ENCODE results near the gene ZFP37. TPM values are rescaled to one million over a fixed set of nuclear protein-coding genes. Genes with fewer than 3 reads are reported as not detected.
"Not testable (repeated sequence)": the region's sequence is repeated elsewhere in the genome, so short reads cannot be mapped to it uniquely, and the experiment has no call there.

ZFP37 gene
- total RNA-seq: 8.4 and 8.6 TPM in 2 replicates
- long read RNA-seq, full-length matches to known transcripts: 15 of 19 reads
- long read RNA-seq, partial matches to known transcripts: 0 of 19 reads
- long read RNA-seq, other reads (novel, unspliced or antisense): 4 of 19 reads

DNA sequence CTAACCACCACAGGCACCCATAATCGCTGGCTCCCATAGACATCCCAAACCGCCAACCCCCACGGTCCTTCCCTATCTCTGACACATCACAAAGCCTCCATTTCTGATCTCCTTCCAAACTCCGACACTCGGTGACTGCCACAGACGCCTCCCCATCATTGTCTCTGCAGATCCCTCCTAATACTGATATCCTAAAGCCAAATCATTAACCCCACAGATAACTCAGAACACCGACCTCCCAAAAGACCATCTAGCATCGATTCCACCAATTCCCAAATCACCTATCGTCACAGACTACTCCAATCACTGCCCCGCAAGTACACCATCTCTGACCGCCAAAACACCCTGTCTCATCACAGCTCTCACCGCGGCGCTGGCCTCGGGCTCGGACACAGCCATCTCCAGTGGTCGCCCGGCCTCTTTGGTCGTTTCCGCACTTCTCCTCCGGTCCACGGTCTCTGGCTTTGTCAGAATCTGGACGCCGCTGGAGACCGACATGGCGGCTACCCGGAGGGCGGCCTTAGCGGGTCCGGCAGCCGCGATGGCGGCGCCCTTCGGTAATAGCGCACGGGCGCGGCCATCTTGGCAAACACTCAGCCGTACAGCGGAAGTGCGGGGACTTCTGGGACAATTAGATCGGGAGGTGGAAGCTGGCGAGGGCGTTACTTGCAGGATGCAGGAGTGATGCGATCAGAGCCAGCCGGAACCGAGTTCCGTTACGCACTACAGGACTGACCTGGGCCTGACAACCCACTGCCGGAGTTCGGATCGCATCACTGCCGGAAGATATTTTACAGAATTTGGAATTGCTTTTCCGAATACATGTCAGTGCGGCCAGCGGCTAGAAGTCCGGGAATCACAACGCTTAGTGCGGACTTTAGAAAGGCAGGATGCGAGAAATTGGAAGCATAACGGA lies at the start of gene ZFP37:
Gene ZFP37 (minus strand): TSS at position 534 of the 916 bp plus-strand sequence. CDS start 36 bp downstream, at position 498.
- Mint-ChIP-seq H3K36me3 (ENCODE audit: low read depth) (no peaks in the 10 kb centered on the region), H3K9me3 (peaks cover 2% of the 10 kb centered on the region), H3K4me3 (no peak within 1 kb of the TSS), H3K27me3 (ENCODE audit: low read depth) (no peaks in the 10 kb centered on the region), H3K27ac (ENCODE audit: unreplicated experiment) (no peak within 1 kb of the TSS), H3K4me1 (no peaks in the 10 kb centered on the region)
- peak; percentile 92 for DNase-seq (ENCODE audit: low read depth, low spot score)
- TF ChIP-seq, protein P1, sequence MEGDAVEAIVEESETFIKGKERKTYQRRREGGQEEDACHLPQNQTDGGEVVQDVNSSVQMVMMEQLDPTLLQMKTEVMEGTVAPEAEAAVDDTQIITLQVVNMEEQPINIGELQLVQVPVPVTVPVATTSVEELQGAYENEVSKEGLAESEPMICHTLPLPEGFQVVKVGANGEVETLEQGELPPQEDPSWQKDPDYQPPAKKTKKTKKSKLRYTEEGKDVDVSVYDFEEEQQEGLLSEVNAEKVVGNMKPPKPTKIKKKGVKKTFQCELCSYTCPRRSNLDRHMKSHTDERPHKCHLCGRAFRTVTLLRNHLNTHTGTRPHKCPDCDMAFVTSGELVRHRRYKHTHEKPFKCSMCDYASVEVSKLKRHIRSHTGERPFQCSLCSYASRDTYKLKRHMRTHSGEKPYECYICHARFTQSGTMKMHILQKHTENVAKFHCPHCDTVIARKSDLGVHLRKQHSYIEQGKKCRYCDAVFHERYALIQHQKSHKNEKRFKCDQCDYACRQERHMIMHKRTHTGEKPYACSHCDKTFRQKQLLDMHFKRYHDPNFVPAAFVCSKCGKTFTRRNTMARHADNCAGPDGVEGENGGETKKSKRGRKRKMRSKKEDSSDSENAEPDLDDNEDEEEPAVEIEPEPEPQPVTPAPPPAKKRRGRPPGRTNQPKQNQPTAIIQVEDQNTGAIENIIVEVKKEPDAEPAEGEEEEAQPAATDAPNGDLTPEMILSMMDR (conservative IDR thresholded peaks at IDR 0.05): no peak

DNA sequence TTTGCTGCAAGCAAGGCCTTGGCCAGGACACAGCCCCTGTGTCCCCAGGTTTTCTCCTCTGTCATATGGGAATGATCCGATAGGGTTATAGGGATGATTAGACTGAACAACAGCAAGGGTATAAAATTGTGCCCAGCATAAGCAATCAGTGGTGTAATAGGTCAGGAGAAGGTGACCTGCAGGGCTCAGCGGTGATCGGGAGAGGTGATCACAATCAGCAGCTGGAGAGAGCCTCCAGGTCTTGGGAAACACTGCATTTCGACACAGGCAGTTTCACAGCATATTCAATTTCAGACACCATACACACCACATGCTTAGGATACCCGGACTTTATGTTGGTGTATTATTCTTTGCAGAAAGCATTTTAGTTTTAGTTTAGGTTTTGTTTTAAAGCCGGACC lies 48.8 kb upstream of the ZFP37 start:
- H3K36me3 Mint-ChIP-seq (ENCODE audit: low read depth); H3K27ac Mint-ChIP-seq (ENCODE audit: unreplicated experiment); H3K4me1 Mint-ChIP-seq; H3K4me3 Mint-ChIP-seq; DNase-seq (ENCODE audit: low read depth, low spot score); H3K9me3 Mint-ChIP-seq: not testable (repeated sequence)
- H3K27me3 Mint-ChIP-seq (ENCODE audit: low read depth): peaks cover 16% of the 10 kb centered on the region

GRCh38 chr9:113095561-113095960 lies 39.0 kb upstream of the ZFP37 start:
- Mint-ChIP-seq H3K4me1 (no peaks in the 10 kb centered on the region), H3K27ac (ENCODE audit: unreplicated experiment) (no peak overlapping the region), H3K27me3 (ENCODE audit: low read depth) (peaks cover 88% of the 10 kb centered on the region), H3K9me3 (peaks cover 3% of the 10 kb centered on the region), H3K36me3 (ENCODE audit: low read depth) (peaks cover under 1% of the 10 kb centered on the region), H3K4me3 (no peak overlapping the region)
- no peak for DNase-seq (ENCODE audit: low read depth, low spot score)
- TF ChIP-seq, protein P1 (conservative IDR thresholded peaks at IDR 0.05): no peak

- not testable (repeated sequence) for DNase-seq (ENCODE audit: low read depth, low spot score); H3K9me3 Mint-ChIP-seq; H3K4me1 Mint-ChIP-seq; H3K27ac Mint-ChIP-seq (ENCODE audit: unreplicated experiment); H3K4me3 Mint-ChIP-seq; H3K36me3 Mint-ChIP-seq (ENCODE audit: low read depth)
- peaks cover 44% of the 10 kb centered on the region for H3K27me3 Mint-ChIP-seq (ENCODE audit: low read depth)
These were observed 33.4 kb upstream of the ZFP37 start for GRCh38 chr9:113089924-113090323.

DNA sequence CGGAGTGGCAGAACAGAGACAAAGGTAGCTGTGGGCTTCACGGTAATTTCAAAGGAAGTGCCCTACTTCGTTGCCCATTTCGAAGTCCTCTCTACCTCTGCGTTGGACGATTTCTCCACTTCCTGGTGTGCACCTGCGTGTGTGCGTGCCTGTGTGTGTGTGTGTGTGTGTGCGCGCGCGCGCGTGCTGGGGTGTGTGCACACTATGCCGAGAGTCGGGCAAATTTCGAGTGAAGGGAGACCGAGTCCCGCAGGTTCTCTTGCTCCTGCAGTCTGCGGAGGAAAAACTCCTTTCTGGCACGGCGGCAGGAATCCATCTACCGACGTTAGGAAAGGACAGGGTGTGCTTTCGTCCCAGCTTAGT lies 32.6 kb upstream of the ZFP37 start:
- H3K27me3 Mint-ChIP-seq (ENCODE audit: low read depth): peaks cover 37% of the 10 kb centered on the region
- not testable (repeated sequence) for H3K27ac Mint-ChIP-seq (ENCODE audit: unreplicated experiment); H3K4me1 Mint-ChIP-seq; H3K9me3 Mint-ChIP-seq; DNase-seq (ENCODE audit: low read depth, low spot score); H3K36me3 Mint-ChIP-seq (ENCODE audit: low read depth); H3K4me3 Mint-ChIP-seq

DNA sequence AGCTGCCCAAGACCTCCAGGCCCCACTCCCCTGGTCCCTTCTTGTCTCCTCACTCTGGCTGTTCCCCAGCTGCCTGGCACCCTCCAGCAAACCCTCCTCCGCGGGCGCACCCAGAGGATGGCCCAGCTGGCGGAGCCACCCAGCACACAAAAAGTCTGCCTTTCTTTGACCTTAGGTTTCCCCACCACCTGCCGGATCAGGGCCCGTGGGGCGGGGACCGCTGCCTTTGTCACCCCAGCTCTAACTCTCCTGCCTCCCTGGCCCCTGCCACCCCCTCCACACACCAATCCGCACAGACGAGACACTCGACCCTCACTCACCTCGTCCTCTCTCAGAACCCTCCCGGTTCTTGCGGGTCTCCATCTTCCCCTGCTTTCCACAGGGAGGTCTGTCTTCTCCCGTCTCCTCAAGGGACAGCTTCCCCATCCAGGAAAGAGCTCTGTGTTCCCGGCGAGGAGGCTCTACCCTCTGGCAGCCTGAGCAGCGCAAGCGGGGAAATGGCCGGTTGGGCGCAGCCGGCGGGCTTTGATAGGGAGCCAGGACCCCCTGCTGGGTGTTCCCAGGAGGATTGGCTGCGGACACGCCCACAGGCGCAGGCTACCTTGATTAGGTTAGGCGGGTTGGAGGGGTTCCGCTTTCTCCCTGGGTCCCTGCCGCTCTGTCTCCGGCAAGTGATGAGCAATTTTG lies 32.1 kb upstream of the ZFP37 start:
- peaks cover 32% of the 10 kb centered on the region for H3K27me3 Mint-ChIP-seq (ENCODE audit: low read depth)
- DNase-seq (ENCODE audit: low read depth, low spot score); H3K9me3 Mint-ChIP-seq; H3K27ac Mint-ChIP-seq (ENCODE audit: unreplicated experiment); H3K36me3 Mint-ChIP-seq (ENCODE audit: low read depth); H3K4me1 Mint-ChIP-seq; H3K4me3 Mint-ChIP-seq: not testable (repeated sequence)

DNA sequence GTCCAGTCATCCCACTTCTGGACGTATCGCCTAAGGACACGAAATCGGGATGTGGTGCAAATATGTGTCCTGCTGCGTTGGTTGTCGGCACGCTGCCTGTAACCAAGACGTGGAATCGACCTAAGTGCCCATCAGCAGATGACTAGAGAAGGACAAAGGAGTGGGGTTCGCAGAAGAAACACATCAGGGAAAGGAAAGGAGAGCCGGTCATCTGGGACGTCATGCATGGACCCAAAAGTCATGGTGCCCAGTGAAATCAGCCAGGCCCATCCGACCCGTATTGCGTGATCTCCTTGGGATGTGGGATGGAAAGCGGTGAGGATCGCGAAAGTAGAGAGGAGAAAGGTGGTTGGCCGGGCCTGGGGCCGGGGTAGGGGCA lies 6.4 kb upstream of the ZFP37 start:
- H3K4me1 Mint-ChIP-seq; H3K9me3 Mint-ChIP-seq; H3K36me3 Mint-ChIP-seq (ENCODE audit: low read depth); H3K27me3 Mint-ChIP-seq (ENCODE audit: low read depth); H3K4me3 Mint-ChIP-seq; DNase-seq (ENCODE audit: low read depth, low spot score); H3K27ac Mint-ChIP-seq (ENCODE audit: unreplicated experiment): not testable (repeated sequence)

- not testable (repeated sequence) for H3K27me3 Mint-ChIP-seq (ENCODE audit: low read depth); H3K27ac Mint-ChIP-seq (ENCODE audit: unreplicated experiment); H3K36me3 Mint-ChIP-seq (ENCODE audit: low read depth); H3K4me1 Mint-ChIP-seq; DNase-seq (ENCODE audit: low read depth, low spot score); H3K9me3 Mint-ChIP-seq; H3K4me3 Mint-ChIP-seq
These were observed 5.9 kb upstream of the ZFP37 start for GRCh38 chr9:113062256-113062931.

DNA sequence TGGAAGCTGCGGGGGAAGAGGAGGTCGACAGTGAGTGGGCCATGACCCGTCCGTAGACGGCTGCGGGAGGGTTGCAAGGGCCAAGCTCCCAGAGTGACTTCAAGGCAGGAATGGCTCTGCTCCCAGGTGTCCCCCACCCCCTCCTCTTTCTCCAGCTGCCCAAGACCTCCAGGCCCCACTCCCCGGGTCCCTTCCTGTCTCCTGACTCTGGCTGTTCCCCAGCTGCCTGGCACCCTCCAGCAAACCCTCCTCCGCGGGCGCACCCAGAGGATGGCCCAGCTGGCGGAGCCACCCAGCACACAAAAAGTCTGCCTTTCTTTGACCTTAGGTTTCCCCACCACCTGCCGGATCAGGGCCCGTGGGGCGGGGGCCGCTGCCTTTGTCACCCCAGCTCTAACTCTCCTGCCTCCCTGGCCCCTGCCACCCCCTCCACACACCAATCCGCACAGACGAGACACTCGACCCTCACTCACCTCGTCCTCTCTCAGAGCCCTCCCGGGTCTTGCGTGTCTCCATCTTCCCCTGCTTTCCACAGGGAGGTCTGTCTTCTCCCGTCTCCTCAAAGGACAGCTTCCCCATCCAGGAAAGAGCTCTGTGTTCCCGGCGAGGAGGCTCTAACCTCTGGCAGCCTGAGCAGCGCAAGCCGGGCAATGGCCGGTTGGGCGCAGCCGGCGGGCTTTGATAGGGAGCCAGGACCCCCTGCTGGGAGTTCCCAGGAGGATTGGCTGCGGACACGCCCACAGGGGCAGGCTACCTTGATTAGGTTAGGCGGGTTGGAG lies 4.7 kb upstream of the ZFP37 start:
- H3K27ac Mint-ChIP-seq (ENCODE audit: unreplicated experiment); H3K4me3 Mint-ChIP-seq; H3K9me3 Mint-ChIP-seq; H3K4me1 Mint-ChIP-seq; H3K36me3 Mint-ChIP-seq (ENCODE audit: low read depth); H3K27me3 Mint-ChIP-seq (ENCODE audit: low read depth); DNase-seq (ENCODE audit: low read depth, low spot score): not testable (repeated sequence)

- H3K4me3 Mint-ChIP-seq; H3K4me1 Mint-ChIP-seq; H3K9me3 Mint-ChIP-seq; H3K27me3 Mint-ChIP-seq (ENCODE audit: low read depth); H3K27ac Mint-ChIP-seq (ENCODE audit: unreplicated experiment); H3K36me3 Mint-ChIP-seq (ENCODE audit: low read depth); DNase-seq (ENCODE audit: low read depth, low spot score): not testable (repeated sequence)
These were observed 3.2 kb upstream of the ZFP37 start for GRCh38 chr9:113059581-113060284.
